ENCODE data around the gene A3GALT2. TPM values are rescaled to one million over a fixed set of nuclear protein-coding genes. Genes with fewer than 3 reads are reported as not detected.
"Not testable (repeated sequence)": the region's sequence is repeated elsewhere in the genome, so short reads cannot be mapped to it uniquely, and the experiment has no call there.

A3GALT2 gene
- total RNA-seq, 2 donors from 2014 or later, result not detected

DNA sequence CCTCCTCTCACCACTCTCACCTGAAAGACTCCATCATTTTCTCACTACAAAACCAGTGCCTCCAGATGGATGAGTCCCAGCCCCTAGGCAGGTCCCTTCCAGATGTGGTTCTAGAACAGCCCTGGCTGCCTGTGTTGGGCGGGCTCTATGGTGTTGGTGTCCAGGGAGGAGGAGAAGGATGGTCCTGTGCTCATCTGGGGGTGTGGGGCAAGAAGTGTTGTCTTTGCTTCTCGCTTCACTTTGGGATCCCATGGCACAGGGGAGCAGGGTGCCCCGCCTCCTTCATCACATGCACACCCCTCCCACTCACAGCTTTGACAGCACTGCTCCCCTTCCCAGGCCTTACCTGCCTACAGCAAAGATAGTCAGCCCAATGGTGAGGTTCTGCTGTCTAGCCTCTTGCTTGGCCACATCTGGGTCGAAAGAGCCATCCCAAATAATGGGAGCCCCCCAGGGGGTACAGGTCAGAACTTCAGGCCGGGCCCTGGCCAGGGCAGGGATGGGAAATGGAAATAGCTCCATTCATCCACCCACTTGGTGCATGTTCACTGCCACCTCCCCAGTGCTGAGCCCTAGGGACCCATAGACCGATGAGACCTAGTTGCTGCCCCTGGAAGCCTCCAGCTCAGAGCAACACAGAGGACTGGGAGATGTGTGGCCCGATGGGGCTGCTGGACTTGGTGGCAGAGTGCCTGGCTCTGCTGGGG lies 9.0 kb downstream of the A3GALT2 start:
- no peak for DNase-seq
- H3K4me1 ChIP-seq, result no peaks in the 10 kb centered on the region
- H3K4me3 ChIP-seq, result no peak overlapping the region
- no peak overlapping the region for H3K27ac ChIP-seq
- no peaks in the 10 kb centered on the region for H3K36me3 ChIP-seq
- TF ChIP-seq, protein P1, sequence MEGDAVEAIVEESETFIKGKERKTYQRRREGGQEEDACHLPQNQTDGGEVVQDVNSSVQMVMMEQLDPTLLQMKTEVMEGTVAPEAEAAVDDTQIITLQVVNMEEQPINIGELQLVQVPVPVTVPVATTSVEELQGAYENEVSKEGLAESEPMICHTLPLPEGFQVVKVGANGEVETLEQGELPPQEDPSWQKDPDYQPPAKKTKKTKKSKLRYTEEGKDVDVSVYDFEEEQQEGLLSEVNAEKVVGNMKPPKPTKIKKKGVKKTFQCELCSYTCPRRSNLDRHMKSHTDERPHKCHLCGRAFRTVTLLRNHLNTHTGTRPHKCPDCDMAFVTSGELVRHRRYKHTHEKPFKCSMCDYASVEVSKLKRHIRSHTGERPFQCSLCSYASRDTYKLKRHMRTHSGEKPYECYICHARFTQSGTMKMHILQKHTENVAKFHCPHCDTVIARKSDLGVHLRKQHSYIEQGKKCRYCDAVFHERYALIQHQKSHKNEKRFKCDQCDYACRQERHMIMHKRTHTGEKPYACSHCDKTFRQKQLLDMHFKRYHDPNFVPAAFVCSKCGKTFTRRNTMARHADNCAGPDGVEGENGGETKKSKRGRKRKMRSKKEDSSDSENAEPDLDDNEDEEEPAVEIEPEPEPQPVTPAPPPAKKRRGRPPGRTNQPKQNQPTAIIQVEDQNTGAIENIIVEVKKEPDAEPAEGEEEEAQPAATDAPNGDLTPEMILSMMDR (IDR thresholded peaks at IDR 0.05), result no peak
- H3K9me3 ChIP-seq, result no peaks in the 10 kb centered on the region
- peaks cover 4% of the 10 kb centered on the region for H3K27me3 ChIP-seq
- H3K9ac ChIP-seq (ENCODE audit: low read depth in 2 of 2, low read length in 2 of 2), result no peak overlapping the region
- intact Hi-C loops (cut with DNase I), result no loop called here

DNA sequence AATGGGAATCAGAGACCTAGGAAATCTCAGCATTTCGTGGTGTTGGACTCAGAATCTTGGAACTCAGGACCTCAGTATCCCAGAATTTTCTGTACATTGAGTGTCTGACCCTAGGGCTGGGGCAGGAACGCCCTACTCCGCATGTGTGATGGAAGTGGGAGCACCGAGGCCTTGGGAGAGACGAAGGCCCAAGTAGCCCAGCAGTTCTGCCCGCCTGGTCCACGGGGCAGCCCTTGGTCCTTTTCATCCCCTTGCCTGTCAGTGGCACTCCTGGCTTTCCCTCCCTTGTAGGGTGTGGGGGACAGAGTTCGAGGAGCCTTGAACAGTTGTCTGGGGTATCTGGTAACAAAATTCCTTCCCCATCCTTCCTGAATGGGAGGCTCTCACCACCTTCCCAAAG lies 10.2 kb downstream of the A3GALT2 start:
- no peaks in the 10 kb centered on the region for H3K36me3 ChIP-seq
- TF ChIP-seq, protein P1 (IDR thresholded peaks at IDR 0.05), result no peak
- no peaks in the 10 kb centered on the region for H3K4me1 ChIP-seq
- no peak overlapping the region for H3K9ac ChIP-seq (ENCODE audit: low read depth in 2 of 2, low read length in 2 of 2)
- peaks cover 6% of the 10 kb centered on the region for H3K27me3 ChIP-seq
- DNase-seq, result no peak
- H3K9me3 ChIP-seq, result no peaks in the 10 kb centered on the region
- intact Hi-C loops (cut with DNase I), result no loop called here
- no peak overlapping the region for H3K27ac ChIP-seq
- H3K4me3 ChIP-seq, result no peak overlapping the region

DNA sequence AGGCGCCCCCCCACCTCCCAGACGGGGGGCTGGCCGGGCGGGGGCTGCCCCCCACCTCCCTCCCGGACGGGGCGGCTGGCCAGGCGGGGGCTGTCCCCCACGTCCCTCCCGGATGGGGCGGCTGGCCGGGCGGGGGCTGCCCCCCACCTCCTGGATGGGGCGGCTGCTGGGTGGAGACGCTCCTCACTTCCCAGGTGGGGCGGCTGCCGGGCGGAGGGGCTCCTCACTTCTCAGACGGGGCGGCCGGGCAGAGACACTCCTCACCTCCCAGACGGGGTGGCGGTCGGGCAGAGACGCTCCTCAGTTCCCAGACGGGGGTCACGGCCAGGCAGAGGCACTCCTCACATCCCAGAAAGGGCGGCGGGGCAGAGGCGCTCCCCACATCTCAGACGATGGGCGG lies 11.5 kb downstream of the A3GALT2 start:
- H3K9me3 ChIP-seq; intact Hi-C loops (cut with DNase I); H3K4me1 ChIP-seq; H3K9ac ChIP-seq (ENCODE audit: low read depth in 2 of 2, low read length in 2 of 2); H3K4me3 ChIP-seq; H3K27ac ChIP-seq; DNase-seq; H3K27me3 ChIP-seq; H3K36me3 ChIP-seq: not testable (repeated sequence)

DNA sequence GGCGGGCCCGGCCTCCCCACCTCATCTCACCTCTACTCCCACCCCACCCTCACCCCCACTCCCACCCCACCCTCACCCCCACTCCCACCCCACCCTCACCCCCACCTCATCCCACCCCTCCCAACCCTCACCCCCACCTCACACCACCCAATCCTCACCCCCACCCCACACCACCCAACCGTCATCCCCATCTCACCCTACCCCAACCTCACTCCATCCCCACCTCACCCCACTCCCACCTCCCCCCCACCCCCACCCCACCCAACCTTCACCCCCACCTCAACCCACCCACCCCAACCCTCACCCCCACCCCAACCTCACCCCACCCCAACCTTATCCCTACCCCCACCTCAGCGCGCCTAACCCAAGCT lies 13.4 kb downstream of the A3GALT2 start:
- no peak overlapping the region for H3K4me3 ChIP-seq
- TF ChIP-seq, protein P1 (IDR thresholded peaks at IDR 0.05), result no peak
- no peaks in the 10 kb centered on the region for H3K9me3 ChIP-seq
- H3K27ac ChIP-seq, result no peak overlapping the region
- no peaks in the 10 kb centered on the region for H3K36me3 ChIP-seq
- peaks cover 6% of the 10 kb centered on the region for H3K27me3 ChIP-seq
- DNase-seq, result no peak
- intact Hi-C loops (cut with DNase I), result no loop called here
- no peaks in the 10 kb centered on the region for H3K4me1 ChIP-seq
- no peak overlapping the region for H3K9ac ChIP-seq (ENCODE audit: low read depth in 2 of 2, low read length in 2 of 2)

DNA sequence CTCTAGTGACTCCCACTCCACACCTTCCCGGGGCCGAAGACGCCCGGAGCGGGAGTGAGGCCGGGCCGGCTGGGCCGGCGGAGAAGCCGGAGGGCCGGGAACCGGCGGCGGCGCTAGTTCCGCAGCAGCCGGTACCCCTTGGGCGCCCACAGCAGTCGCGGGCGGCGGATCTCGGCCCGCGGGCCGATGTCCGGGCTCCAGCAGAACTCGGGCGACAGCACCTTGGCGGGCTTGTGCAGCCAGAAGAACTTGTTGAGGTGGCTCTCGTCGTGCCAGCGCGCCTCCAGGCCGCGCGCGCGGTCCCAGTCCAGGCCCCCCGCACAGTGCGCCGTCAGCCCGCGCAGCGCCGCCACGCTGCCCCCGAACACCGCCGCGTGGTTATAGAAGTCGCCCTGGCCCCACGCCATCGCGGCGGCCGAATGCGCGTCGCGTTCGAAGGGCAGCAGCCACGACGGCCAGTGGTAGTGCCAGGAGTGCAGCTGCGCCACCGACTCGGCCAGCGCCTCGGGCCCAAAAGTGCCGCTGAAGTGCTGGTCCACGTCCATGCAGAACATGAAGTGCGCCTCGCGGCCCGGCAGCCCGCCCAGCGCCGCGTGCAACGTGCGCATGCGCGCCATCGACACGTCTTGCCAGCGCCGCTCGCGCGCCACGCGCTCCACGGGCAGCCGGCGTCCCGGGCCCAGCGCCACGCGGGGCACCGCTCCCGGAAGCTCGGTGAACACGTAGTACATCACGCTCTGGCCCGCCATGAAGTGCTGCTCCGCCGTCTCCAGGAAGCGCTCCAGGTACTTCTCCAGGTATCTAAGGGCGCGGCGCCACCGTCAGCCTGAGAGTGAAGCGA lies 14.0 kb downstream of the A3GALT2 start:
- H3K36me3 ChIP-seq, result no peaks in the 10 kb centered on the region
- H3K4me3 ChIP-seq, result peak overlapping the region; percentile 16
- no peak overlapping the region for H3K9ac ChIP-seq (ENCODE audit: low read depth in 2 of 2, low read length in 2 of 2)
- DNase-seq, result no peak
- no peaks in the 10 kb centered on the region for H3K9me3 ChIP-seq
- TF ChIP-seq, protein P1 (IDR thresholded peaks at IDR 0.05), result no peak
- H3K27ac ChIP-seq, result no peak overlapping the region
- peaks cover 6% of the 10 kb centered on the region for H3K27me3 ChIP-seq
- intact Hi-C loops (cut with DNase I), result no loop called here
- H3K4me1 ChIP-seq, result no peaks in the 10 kb centered on the region

All from colonic mucosa (tissue), 4 donors.